T-helper 1 cell treated with Interleukin-12 subunit alpha and Interleukin-12 subunit beta and Interleukin-4 antibody, amounts not matched to agents 30 ng/mL and 1 ng/mL, for 36 hours (primary cell): ENCODE data around the gene PCGF1. TPM values are rescaled to one million over a fixed set of nuclear protein-coding genes. Genes with fewer than 3 reads are reported as not detected.

ENCODE experiments used
- intact Hi-C: fragments of 100-400 bp; cut with micrococcal nuclease; formaldehyde crosslinking; loops from one replicate; pipeline ENCODE4 v1.15.1; 2024
- total RNA-seq: library from RNA; stranded (reverse); gene quantifications from 2 replicates; pipeline ENCODE4 v1.2.3, GENCODE V29; 2022

PCGF1 gene
- total RNA-seq: 36.4 and 44.7 TPM in 2 replicates

DNA sequence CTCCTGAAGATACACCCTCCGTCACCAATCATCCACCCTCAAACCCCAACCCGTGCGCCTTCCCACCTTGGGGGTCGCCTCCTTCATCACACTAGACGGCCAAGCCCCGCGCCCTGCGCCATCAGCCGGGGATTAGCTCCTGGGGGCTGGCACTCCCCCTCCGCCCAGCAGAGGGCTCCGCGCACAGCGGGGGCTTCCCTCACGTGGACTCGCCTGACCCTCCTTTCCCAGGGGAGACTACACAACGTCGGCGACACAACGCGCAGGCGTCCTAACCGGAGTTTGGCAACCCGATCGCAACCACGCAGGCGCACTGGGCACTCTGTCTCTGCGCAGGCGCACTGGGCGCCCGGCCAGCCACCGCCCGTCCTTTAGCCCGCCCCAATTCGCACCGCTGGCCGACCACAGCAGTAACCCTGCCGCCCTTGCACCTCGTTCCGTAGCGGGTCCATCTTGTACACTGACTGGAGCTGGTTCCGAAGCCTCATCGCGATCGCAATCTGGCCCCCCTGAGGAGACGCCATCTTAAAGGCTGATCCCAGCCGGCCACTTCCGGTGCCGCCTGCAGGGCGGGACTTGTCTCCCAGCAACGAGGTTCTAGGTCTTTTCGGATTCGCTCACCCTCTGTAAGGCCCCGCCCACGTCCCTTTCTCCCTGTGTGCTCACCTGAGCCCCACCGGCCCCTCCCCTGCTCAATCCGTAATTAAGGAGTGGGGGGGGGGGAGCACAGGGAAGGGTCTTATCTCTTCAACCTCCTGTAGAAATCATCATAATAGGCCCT is at the start of gene PCGF1:
PCGF1 (minus strand) TSS at position 551 of the 781 bp plus-strand sequence; CDS start at position 524, 27 bp downstream.
- intact Hi-C loops: loop anchor here (1.0 to 2.0 kb wide), 14 partner anchors 9 to 770 kb away; partner anchors contain the start of genes AUP1, C2orf81, DGUOK and DOK1

DNA sequence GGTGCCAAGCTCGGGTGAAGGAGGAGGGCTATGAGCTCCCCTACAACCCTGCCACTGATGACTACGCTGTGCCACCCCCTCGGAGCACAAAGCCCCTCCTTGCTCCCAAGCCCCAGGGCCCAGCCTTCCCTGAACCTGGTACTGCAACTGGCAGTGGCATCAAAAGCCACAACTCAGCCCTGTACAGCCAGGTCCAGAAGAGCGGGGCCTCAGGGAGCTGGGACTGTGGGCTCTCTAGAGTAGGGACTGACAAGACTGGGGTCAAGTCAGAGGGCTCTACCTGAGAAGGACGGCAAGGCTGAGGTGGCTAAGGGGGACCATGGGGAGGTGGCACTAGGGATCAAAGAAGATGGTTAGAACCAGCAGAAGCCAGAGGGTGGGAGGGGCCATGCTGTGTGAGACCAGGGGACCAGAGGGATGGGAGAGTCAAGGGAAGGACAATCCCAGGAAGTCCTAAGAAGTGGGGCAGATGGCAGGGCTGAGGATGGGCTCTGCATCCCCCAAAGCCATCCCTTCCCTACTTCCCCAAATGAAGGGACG is 49.4 kb upstream of the PCGF1 start:
- intact Hi-C loops: no loop called here

DNA sequence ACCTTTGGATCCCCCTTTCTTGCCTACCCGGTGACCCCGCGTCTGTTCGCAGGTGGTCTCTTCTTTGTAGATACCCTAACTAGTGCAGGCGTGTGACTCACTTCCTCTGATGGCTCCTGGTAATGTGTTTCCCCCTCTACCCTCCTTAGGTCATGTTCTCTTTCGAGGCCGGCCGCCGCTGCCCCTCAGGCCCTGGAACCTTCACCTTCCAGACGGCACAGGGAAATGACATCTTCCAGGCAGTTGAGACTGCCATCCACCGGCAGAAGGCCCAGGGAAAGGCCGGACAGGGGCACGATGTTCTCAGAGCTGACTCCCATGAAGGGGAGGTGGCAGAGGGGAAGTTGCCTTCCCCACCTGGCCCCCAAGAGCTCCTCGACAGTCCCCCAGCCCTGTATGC is 48.7 kb upstream of the PCGF1 start:
- intact Hi-C loops: no loop called here

DNA sequence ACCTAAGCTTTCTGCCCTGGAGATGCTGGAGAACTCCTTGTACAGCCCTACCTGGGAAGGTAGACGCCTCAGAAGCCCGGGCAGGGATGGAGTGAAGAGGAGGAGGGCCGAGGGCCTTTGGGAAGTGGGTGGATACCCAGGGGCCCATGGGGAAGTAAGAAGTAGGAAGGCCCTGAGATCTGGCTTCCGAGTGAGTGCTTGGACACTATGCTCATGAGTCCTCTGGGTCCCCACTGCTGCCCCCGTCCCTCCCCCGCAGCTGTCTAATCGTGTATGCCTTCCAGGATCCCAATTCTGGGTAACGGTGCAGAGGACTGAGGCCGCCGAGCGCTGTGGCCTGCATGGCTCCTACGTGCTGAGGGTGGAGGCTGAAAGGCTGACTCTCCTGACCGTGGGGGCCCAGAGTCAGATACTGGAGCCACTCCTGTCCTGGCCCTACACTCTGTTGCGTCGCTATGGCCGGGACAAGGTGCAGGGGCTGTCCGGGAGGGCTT is 48.2 kb upstream of the PCGF1 start:
- intact Hi-C loops: loop anchor here (2.0 kb wide), 2 partner anchors 19 to 403 kb away; partner anchors contain the start of gene POLE4

DNA sequence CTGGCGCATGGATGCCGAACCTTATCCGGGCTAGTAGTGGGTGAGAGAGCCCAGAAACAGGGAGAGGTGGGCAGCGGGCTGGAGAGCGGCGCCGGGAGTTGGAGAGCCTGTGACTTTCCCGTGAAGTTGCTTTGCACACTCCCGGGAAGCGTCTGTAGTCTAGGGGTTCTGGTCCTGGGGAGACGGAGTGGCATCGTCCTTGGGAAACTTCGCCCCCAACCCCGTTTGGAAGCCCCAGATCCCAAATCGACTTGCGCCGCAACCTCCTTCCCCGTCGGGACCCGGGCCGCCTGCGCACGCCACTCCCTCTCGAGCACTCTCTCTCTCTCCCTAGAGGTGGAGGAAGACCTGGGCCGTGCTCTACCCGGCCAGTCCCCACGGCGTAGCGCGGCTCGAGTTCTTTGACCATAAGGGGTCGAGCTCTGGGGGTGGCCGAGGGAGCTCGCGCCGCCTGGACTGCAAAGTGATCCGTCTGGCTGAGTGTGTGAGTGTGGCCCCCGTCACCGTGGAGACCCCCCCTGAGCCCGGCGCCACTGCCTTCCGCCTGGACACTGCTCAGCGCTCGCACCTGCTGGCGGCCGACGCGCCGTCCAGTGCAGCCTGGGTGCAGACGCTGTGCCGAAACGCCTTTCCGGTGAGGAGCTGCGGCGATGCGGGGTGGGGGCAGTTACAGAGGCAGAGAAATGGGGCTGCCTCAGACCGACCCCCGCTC is 47.5 kb upstream of the PCGF1 start:
- intact Hi-C loops: loop anchor here (1.0 to 5.0 kb wide), 14 partner anchors 20 to 1322 kb away; partner anchors contain the start of genes AUP1, C2orf81, DGUOK and HTRA2

DNA sequence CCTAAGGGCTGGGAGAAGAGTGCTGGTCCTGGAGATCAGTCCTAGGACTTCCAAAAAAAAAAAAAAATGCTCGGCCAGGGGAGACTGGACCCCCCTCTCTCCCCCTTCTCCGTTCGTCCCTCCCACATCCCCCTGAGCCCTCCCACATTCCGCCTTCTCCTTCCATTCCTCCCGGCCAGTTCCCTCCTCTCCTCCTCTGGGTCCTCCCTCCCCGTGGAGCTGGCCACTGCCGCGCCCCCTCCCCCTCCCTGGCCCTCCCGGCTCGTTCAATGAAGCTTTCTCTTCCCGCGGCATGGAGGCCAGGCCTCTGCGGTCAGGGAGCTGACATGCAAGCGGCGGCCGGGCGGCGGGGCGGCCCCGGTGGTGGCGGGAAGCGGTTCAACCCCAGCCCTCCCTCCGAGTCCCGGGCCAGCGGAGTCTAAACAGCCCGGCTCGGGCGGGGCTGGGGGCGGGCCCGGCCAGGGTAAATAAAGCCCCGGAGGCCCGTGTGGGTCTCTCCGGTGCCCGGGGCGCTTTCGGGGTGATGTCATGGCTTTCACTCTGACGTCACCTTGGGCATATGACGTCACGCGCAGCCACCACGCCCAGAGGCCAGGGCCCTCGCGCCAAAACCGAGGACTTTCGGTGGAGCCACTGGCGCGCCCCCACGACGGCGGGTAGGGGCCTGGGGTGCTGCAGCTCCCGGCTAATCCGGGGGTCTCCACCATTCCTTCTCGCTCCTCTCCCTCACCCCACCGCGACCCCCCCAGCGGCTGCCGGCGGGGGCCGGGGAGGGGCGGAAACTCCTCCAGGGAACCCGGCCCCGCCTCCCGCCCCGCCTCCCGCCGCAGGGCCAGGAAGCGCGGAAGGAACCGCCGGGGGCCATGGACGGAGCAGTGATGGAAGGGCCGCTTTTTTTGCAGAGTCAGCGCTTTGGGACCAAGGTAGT is 46.7 kb upstream of the PCGF1 start, which contains the start of the genes DOK1 and LOXL3:
DOK1 (plus strand) TSS at position 829 of the 928 bp plus-strand sequence; CDS start at position 864, 35 bp downstream.
LOXL3 (minus strand) TSS at position 51 of the 928 bp plus-strand sequence. CDS start 1,308 bp downstream, outside the sequence.
- intact Hi-C loops: loop anchor here (1.0 to 5.0 kb wide), 14 partner anchors 21 to 1321 kb away; partner anchors contain the start of genes AUP1, C2orf81, DGUOK and HTRA2

DNA sequence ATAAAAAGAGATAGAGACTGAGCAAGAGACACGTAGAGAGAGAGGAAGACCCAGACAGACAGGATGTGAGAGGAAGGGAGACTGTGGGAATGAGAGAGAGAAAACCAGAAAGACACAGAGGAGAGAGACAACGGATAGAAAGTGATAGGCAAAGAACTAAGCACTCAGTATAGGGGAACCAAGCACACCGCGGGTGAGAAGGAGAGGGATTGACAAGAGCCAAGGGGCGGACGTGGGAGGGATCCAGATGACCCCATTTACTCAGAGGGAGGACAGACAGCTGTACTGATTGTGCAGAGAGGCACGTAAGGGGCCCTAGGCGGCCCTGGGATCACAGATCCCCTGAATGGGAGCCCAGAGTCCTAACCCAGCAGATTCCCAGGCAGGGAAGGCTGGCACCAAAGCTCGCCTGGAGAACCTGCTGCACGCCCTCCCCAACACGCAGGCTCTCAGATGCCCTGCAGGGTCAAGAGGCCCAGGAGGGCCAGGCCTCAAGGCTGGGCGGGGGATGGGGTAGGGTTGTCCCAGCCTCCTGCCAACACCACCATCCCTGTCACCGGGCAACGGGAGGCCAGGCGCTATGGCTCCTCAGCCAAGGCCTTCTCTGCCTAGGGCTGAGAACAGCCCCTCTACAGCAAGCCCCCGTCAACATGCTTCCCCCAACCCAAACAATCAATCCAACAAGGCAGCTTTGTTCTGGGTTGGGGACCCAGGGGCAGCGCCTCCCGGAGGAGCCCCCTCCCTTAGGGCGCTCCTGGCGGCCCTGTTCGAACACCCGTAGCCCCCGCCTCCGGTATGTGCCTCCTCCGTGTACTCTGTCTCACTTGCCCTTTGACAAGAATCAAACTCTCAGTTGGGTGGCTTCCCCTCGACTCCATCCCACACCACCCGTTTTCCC is 45.7 kb upstream of the PCGF1 start:
- intact Hi-C loops: loop anchor here (5.0 kb wide), 1 partner anchor 356 kb away; the partner anchor contains the start of gene MTHFD2

DNA sequence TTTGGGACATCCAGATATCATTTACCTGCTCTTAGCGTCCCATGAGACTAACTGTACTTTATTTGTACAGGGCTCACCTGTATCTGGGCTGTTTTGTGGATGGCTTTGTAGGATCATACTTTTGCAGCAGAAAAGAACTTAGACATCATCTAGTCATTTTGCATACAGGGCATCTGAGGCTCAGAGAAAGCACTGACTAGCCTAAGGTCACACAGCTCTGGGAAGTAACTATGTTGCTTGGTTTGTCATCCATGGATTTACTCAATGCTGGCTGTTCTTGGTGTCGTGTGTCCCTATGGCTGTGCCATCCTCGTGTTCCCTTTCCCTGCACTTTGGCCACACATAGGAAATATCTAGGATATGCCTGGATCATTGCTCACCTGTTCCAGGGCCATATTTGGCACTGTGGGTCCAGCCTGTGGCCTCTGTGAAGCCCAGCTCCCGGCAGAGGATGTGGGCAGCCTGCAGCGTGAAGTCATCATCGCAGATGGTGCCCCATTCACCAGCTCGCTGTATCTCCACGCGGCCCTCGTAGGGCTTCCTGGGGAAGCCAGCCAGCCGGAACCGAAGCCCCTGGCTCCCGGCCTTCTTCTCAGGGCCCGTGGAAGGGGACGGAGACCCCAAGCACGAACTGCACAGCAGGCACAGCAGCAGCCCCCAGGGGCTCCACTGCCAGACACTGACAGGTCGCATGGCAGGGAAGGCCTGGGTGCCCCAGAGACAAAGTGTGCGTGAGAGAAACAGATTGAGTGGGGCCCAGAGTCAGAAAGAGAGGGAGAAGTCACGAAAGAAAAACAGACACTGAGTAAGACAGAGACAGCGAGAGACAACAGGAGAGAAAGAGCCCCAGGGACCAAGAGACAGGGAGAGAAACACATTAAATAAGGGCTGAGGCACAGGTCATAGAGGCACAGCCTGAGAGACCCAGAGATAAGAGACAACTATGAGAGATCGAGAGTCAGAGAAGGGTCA is 44.7 kb upstream of the PCGF1 start:
- intact Hi-C loops: loop anchor here (5.0 kb wide), 1 partner anchor 355 kb away; the partner anchor contains the start of gene MTHFD2

DNA sequence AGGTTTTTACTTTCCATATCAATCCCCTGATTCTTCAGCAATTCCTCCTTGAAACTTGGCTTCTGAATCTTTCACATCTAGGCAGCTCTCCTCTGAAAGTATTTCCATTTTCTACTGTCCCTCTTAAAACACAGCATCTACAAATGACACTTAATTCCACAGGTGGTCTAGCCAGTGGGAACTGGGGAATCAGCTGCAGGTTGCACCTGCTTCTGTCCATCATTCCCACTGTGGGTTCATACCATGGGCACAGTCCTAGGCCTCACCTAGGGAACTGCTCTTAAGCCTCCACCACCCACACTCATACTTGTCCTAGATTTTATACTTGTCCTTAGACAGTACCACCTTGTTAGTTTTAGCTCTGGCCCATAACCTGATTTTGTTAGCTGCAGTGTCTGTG is 44.0 kb upstream of the PCGF1 start:
- intact Hi-C loops: loop anchor here (5.0 kb wide), 1 partner anchor 354 kb away; the partner anchor contains the start of gene MTHFD2

DNA sequence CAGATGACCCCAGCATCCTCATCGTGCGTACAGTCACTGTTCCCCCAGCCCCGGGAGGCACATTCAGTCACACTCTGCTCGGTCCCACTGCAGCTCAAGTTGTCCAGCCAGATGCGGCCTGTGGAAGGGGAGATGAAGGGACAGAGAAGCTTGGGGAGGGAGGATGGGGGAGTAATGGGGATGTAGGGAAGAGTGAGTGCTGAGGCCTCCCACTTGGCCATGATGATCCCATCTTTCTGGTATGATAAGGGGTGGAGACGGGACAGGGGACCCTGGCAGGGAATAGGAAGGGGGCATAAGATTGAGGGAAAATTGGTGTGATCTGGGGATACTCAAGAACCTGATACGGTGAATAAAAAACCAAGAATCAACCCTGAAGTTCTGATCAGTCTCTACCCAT is 42.7 kb upstream of the PCGF1 start:
- intact Hi-C loops: loop anchor here (5.0 kb wide), 1 partner anchor 353 kb away; the partner anchor contains the start of gene MTHFD2

DNA sequence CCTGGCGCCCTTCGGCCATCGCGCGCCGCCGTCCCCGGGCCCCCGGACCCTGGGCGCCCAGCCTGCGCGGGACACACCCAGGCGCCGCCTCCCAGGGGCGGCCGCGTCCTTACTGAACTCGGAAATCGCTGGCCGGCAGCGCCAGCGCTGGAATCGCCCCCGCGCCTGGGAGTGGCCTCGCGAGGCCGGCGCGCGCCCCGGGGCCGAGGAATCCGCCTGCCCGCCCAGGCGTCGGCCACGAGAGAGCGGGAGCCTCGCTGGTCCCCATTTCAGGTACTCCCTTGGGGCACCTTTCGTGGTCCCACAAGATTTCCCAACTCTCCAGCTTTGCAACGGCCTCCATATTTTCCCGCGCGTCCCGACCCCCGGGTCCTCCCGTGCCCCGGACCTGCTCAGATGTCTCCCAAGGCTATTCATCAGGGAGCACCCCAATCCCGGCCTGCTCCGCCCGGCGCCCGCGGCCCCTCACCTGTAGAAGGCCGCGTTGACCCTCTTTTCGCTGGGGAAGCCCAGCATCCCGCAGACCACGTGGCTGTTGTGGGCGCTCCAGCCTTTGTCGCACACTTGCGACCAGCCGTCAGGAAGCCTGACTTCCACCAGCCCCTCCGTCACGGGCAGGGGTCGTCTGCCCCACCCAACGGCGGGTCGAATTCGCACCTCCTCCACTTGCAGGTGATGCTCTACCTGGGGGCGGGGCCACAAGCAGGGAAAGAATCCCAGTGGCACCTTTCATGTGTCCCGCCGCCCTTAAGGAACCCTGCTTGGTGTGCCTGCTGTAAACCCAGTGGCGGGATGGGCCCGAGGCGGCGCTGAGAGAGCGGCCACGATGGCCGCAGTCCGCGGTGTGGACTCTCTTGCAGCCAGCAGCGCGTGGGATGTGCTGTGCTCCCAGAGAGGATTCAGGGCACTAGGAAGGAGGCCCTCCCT is 41.7 kb upstream of the PCGF1 start:
- intact Hi-C loops: no loop called here

DNA sequence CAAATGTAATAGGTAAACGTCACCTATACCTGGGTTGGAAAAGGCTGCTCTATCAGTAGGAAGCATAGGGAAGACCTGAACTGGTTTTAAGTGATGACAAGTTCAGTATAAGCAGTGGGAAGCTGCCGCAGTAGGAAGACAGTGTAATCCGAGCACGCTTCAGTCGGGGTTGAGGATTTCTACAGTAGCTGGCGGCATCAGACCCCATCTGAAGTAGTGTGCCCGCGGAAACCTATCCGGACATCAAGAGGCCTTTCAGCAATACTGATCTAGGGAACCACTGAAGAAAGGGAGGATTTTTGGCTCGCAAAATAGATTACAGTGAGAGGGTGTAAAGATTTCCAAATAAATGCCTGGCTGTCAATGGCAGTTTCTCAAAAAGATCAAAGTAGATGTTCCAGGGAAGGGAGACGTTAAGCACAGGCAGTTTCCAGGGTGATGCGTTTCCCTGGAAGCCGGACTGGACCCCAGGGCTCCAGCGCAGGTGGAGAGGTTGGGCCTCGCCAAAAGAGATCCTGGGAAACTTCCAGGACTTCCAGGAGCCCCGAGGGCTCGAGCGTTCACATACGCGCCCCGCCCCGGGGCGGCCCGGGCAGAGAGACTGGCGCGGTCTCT is 40.9 kb upstream of the PCGF1 start:
- intact Hi-C loops: no loop called here

DNA sequence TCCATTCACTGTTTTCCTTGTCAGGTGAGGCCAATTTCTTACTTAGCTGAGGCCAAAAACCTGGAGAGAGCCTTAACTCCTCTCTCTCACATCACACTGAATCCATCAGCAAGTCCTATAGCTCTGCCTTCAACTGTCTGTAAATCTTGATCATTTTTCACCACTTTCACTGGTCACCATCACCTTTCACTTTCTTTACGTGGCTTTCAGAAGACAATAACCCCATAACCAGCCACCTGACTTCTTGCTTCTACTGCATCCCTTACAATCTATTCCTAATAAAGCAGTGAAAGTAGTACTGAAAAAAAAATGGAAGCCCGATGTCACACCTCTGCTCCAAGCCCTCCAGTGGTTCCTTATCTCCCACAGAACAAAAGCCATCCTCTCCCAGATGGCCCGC is 38.5 kb upstream of the PCGF1 start:
- intact Hi-C loops: no loop called here

DNA sequence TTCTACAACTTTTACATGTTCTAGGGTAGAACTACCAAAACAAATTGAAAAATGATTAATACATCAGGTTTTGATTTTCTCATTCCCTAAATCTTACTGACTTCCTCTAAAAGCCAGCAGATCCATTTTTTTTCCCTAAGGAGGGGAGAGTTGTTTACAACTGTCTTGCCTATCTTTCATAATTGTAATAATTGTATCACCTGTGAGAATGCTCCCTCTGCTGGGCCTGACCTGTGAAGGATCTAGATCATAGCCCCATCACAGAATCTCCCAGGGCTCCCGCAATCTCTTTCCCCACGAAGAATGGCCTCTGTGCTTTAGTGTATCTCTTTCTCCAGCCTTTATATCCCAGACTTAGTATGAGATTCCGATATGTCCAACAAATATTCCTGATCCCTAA is 37.1 kb upstream of the PCGF1 start:
- intact Hi-C loops: loop anchor here (1.0 kb wide), 2 partner anchors 43 to 61 kb away; partner anchors contain the start of gene TTC31

DNA sequence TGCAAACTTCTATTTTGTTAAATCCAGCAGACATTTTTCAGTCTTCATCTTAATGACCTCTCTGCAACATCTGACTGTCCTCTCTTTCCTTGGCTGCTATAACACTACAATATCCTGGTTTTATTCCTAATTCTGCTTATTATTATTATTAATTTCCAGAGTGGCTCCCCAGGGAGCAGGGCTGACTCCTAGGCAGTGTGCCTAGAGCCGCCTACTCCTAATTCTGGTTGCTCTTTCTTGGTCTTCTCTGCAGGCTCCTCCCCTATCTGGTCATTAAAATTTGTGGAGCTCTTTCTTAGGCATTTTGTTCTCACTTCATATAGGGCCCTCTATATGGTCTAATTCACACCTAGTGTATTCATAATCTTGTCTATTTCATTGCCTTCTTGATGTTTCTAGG is 35.5 kb upstream of the PCGF1 start:
- intact Hi-C loops: no loop called here

DNA sequence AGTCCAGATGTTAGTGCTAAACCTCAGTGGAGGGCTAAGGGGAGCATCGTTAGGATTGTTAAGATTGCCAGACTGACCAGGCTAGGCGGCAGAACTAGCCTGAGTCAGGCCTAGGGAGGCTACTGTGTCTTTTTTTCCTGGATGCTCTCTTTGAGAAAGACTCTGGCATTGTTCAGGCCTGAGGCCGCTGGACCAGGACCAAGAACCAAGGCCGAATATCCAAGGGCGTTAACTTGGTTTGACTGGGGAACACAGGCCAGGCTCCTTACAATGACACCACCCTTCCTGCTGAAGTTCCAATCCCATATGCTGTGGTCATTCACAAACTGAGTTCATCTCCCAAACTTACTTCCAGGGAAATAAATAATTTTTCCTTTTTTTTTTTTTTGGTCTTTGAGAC is 32.8 kb upstream of the PCGF1 start:
- intact Hi-C loops: no loop called here
